ENCODE results near the gene LENEP. TPM values are rescaled to one million over a fixed set of nuclear protein-coding genes. Genes with fewer than 3 reads are reported as not detected.

The LENEP gene
- total RNA-seq, 1 experiment from 2014 or later: 0.42 TPM

GRCh38 chr1:154998818-154999570 is 5.6 kb downstream of the LENEP start:
- H3K27ac ChIP-seq (ENCODE audit: low read depth, low read length): peak overlapping the region; percentile 99
- peak overlapping the region; percentile 91 for H3K9ac ChIP-seq (ENCODE audit: low read length)
- RAD21 ChIA-PET (ENCODE audit: low non-redundant PET in 1 of 2, low total read pairs in 2 of 2, uncharacterized antibody in 2 of 2, unreplicated experiment in 2 of 2): interaction anchor here in 1 of 2 experiments (0.6 to 1.7 kb wide), 2 partner anchors 25 to 38 kb away, joined by 4 to 5 read pairs; partner anchors contain the start of gene PYGO2

More at GRCh38 chr1:154998818-154999570, 5.6 kb downstream of the LENEP start:
- H2AFZ ChIP-seq (ENCODE audit: low read depth, low read length, poor library complexity, severe bottlenecking): no peak overlapping the region
- TF ChIP-seq SP1 (IDR thresholded peaks at IDR 0.05; ENCODE audit: low read depth): no peak
- TF ChIP-seq TCF7L2 (IDR thresholded peaks at IDR 0.05; ENCODE audit: borderline replicate concordance, extremely low read depth, insufficient read depth, insufficient read length): peak; percentile 90
- TF ChIP-seq, protein P1, sequence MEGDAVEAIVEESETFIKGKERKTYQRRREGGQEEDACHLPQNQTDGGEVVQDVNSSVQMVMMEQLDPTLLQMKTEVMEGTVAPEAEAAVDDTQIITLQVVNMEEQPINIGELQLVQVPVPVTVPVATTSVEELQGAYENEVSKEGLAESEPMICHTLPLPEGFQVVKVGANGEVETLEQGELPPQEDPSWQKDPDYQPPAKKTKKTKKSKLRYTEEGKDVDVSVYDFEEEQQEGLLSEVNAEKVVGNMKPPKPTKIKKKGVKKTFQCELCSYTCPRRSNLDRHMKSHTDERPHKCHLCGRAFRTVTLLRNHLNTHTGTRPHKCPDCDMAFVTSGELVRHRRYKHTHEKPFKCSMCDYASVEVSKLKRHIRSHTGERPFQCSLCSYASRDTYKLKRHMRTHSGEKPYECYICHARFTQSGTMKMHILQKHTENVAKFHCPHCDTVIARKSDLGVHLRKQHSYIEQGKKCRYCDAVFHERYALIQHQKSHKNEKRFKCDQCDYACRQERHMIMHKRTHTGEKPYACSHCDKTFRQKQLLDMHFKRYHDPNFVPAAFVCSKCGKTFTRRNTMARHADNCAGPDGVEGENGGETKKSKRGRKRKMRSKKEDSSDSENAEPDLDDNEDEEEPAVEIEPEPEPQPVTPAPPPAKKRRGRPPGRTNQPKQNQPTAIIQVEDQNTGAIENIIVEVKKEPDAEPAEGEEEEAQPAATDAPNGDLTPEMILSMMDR (IDR thresholded peaks at IDR 0.05 in 2 of 3, conservative IDR thresholded peaks at IDR 0.05 in 1 of 3; ENCODE audit: borderline replicate concordance in 1 of 3, insufficient read depth in 1 of 3, low read depth in 2 of 3, low read length in 2 of 3): peak in 2 of 3 experiments; percentile 96 to 97; a peak in 4 of 6 replicates
- TF ChIP-seq FOSL1 (IDR thresholded peaks at IDR 0.05; ENCODE audit: low read depth): no peak
- no peak for TF ChIP-seq ZFX (IDR thresholded peaks at IDR 0.05)
- TF ChIP-seq POLR2A (IDR thresholded peaks at IDR 0.05; ENCODE audit: borderline replicate concordance, extremely low read depth, insufficient read depth, insufficient read length): peak; percentile 72
- TF ChIP-seq YY1 (IDR thresholded peaks at IDR 0.05; ENCODE audit: extremely low read depth, insufficient replicate concordance, low read depth, low read length): peak; percentile 3
- TF ChIP-seq SRF (IDR thresholded peaks at IDR 0.05; ENCODE audit: low read depth): no peak
- H3K36me3 ChIP-seq (ENCODE audit: control insufficient read depth in 1 of 2, insufficient read depth in 2 of 2, low read length in 2 of 2): no peaks in the 10 kb centered on the region
- H3K27me3 ChIP-seq (ENCODE audit: insufficient read depth, low read length): no peaks in the 10 kb centered on the region
- no peaks in the 10 kb centered on the region for H4K20me1 ChIP-seq (ENCODE audit: insufficient read depth)
- peaks cover 24 to 60% of the 10 kb centered on the region in 2 experiments for H3K4me1 ChIP-seq (ENCODE audit: control insufficient read depth in 1 of 2, insufficient read depth in 2 of 2, low read length in 2 of 2)
- peak overlapping the region; percentile 85 to 98 for H3K4me3 ChIP-seq (replicated peaks in 1 of 2; ENCODE audit: low read depth in 1 of 2, low read length in 2 of 2)
- POLR2A ChIA-PET: interaction anchor here (0.9 to 2.5 kb wide), 4 partner anchors 18 to 46 kb away, joined by 4 to 22 read pairs (median 8); partner anchors contain the start of gene SHC1
- DNase-seq (ENCODE audit: low read depth, low spot score): peak; percentile 79
- intact Hi-C loops (cut with micrococcal nuclease): loop anchor here (2.0 to 5.0 kb wide), 2 partner anchors 37 to 440 kb away; partner anchors contain the start of genes PYGO2 and UBE2Q1
- H3K9me3 ChIP-seq (ENCODE audit: control insufficient read depth in 1 of 2, insufficient read depth in 1 of 2, low read depth in 1 of 2, low read length in 2 of 2): no peaks in the 10 kb centered on the region
- H3K9me2 ChIP-seq (ENCODE audit: insufficient read depth): no peaks in the 10 kb centered on the region
- CTCF ChIA-PET: interaction anchor here (1.0 to 2.6 kb wide), 18 partner anchors 10 to 554 kb away, joined by 3 to 25 read pairs (median 5); partner anchors contain the start of genes ADAM15, FLAD1, PBXIP1 and PYGO2
- peak; percentile 23 for ATAC-seq
- peak overlapping the region; percentile 96 for H3K4me2 ChIP-seq (ENCODE audit: low read length)
- H3K79me2 ChIP-seq (ENCODE audit: insufficient read depth, low read length): peaks cover 14% of the 10 kb centered on the region
- no TSS peak for BruUV-seq (replicated peaks)

All from HCT116 (cell line).